ENCODE results near the gene UHRF1. TPM values are rescaled to one million over a fixed set of nuclear protein-coding genes. Genes with fewer than 3 reads are reported as not detected.
"Not testable (repeated sequence)": the region's sequence is repeated elsewhere in the genome, so short reads cannot be mapped to it uniquely, and the experiment has no call there.

Gene UHRF1
- total RNA-seq, 1 experiment from 2014 or later: 53.6 TPM

- ATAC-seq: no peak
- intact Hi-C loops (cut with micrococcal nuclease; ENCODE audit: unreplicated experiment): no loop called here
- in situ Hi-C loops (cut with HindIII; ENCODE audit: low pct_unique_long_range_greater_than_20kb, low sequenced_read_pairs): no loop called here
Measured at GRCh38 chr19:4891066-4891465, 18.2 kb upstream of the UHRF1 start.

GRCh38 chr19:4892962-4893361 lies 16.3 kb upstream of the UHRF1 start:
- H3K27ac ChIP-seq (ENCODE audit: low read length); H3K4me1 ChIP-seq (ENCODE audit: control insufficient read depth, insufficient read depth, low read length); H3K4me3 ChIP-seq (ENCODE audit: low read depth in 2 of 2, low read length in 2 of 2); H3K36me3 ChIP-seq (ENCODE audit: control insufficient read depth, insufficient read depth, low read length); intact Hi-C loops (cut with micrococcal nuclease; ENCODE audit: unreplicated experiment); H3K9me3 ChIP-seq (ENCODE audit: control insufficient read depth, insufficient read depth, low read depth, low read length); BruUV-seq (replicated peaks); H3K27me3 ChIP-seq (ENCODE audit: control insufficient read depth, insufficient read depth, low read length); ATAC-seq; in situ Hi-C loops (cut with HindIII; ENCODE audit: low pct_unique_long_range_greater_than_20kb, low sequenced_read_pairs); CTCF ChIA-PET; DNase-seq (ENCODE audit: low read depth, low spot score); POLR2A ChIA-PET: not testable (repeated sequence)

More at GRCh38 chr19:4891066-4891465, 18.2 kb upstream of the UHRF1 start:
- Histone ChIP-seq H3K27me3 (ENCODE audit: control insufficient read depth, insufficient read depth, low read length) (no peaks in the 10 kb centered on the region), H3K4me1 (ENCODE audit: control insufficient read depth, insufficient read depth, low read length) (no peaks in the 10 kb centered on the region), H3K4me3 (ENCODE audit: low read depth in 2 of 2, low read length in 2 of 2) (no peak overlapping the region), H3K36me3 (ENCODE audit: control insufficient read depth, insufficient read depth, low read length) (no peaks in the 10 kb centered on the region), H3K27ac (ENCODE audit: low read length) (no peak overlapping the region), H3K9me3 (ENCODE audit: control insufficient read depth, insufficient read depth, low read depth, low read length) (no peaks in the 10 kb centered on the region)
- TF ChIP-seq POLR2AphosphoS5 (IDR thresholded peaks at IDR 0.05; ENCODE audit: low read depth, low read length): no peak
- no TSS peak for BruUV-seq (replicated peaks)
- DNase-seq (ENCODE audit: low read depth, low spot score): no peak
- POLR2A ChIA-PET: no interaction called here
- CTCF ChIA-PET: no interaction called here

- CTCF ChIA-PET: no interaction called here
- Histone ChIP-seq H3K27ac (ENCODE audit: low read length) (no peak overlapping the region), H3K4me1 (ENCODE audit: control insufficient read depth, insufficient read depth, low read length) (peaks cover 4% of the 10 kb centered on the region), H3K4me3 (ENCODE audit: low read depth in 2 of 2, low read length in 2 of 2) (no peak overlapping the region), H3K9me3 (ENCODE audit: control insufficient read depth, insufficient read depth, low read depth, low read length) (no peaks in the 10 kb centered on the region), H3K36me3 (ENCODE audit: control insufficient read depth, insufficient read depth, low read length) (no peaks in the 10 kb centered on the region), H3K27me3 (ENCODE audit: control insufficient read depth, insufficient read depth, low read length) (no peaks in the 10 kb centered on the region)
- DNase-seq (ENCODE audit: low read depth, low spot score) (no peak), ATAC-seq (no peak; the same call in 1 of the 2 replicates)
- BruUV-seq (replicated peaks): no TSS peak
- POLR2A ChIA-PET: no interaction called here
- in situ Hi-C loops (cut with HindIII; ENCODE audit: low pct_unique_long_range_greater_than_20kb, low sequenced_read_pairs) (no loop called here), intact Hi-C loops (cut with micrococcal nuclease; ENCODE audit: unreplicated experiment) (no loop called here)
- TF ChIP-seq POLR2AphosphoS5 (IDR thresholded peaks at IDR 0.05; ENCODE audit: low read depth, low read length): no peak
- TF ChIP-seq SIN3A (IDR thresholded peaks at IDR 0.05; ENCODE audit: borderline replicate concordance, insufficient read depth, low read depth, low read length): no peak
- no peak for TF ChIP-seq TCF7L2 (IDR thresholded peaks at IDR 0.05; ENCODE audit: low read depth, low read length)
- TF ChIP-seq REST (IDR thresholded peaks at IDR 0.05; ENCODE audit: insufficient read depth in 1 of 2, low read depth in 2 of 2, low read length in 1 of 2): no peak
- TF ChIP-seq CTCF (IDR thresholded peaks at IDR 0.05): no peak
Measured at GRCh38 chr19:4896372-4896771, 12.9 kb upstream of the UHRF1 start.
